Islet precursor cell (in vitro differentiated cells): ENCODE results near the gene DNMT3B.

Experiments
- DNase-seq: peaks from one replicate; pipeline ENCODE4 v3.0.0-alpha.2; 2018

The DNMT3B gene

DNA sequence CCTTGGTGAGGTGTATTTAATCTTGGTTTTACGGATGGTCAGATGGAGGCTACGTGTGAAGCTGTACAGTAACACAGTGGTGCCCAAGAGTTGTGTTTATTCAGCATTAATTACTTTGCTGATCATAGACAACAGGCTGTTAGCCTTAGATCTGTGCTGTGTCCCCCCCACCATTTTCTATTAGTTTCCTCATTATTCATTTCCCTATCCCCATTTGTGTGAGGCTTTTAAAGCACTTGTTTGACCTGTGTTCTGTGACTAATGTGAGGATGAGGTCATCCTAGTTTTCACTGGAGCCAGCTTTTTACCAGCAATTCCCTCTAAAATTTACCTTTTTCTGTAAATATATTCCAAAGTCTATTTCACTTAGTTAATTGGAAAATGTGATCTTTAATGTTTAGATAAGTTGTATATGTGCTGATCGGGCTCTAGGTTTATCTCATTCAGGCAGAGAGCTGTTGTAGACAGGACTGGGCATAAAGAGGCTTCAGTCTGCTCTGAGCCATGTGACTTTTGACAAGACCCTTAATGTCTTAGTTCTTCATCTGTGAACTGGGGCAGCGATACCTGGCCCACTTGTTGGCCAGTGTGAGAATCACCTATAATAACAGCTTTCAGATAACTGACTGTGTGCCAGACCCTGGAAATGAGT is 66.0 kb downstream of the DNMT3B start:
- DNase-seq: no peak

DNA sequence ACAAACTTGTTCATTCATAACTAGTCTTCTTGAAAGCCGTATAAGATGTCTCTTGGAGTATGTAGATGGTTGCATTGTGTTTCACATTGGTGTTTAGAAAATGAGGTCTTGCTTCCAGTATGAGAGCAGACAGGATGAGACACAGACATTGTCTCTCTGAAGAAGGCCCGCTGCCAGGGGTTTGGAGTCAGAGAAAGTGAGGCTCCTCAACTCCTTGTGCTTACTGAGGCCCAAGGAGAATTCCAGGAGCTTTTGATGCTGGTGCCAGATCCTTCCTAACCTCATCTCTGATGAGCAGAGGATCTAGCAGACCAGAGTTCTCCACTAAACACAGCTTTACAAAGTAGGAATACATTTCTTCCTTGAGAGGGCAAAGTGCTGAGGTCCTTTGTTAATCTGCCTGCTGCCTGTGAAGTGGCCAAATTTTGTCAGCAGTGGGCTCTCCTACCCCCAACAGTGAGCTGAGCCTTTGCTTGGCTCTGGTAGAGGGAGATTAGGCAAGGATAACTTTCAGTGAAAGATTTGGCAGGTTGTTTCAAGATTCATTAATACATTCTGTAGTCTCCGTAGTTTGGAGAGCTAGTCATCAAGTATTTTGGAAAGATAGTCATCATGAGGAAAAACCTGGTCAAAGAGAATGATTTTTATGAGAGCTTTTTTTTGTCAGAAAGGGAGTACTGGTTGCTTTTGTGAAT is 67.3 kb downstream of the DNMT3B start:
- DNase-seq: no peak

DNA sequence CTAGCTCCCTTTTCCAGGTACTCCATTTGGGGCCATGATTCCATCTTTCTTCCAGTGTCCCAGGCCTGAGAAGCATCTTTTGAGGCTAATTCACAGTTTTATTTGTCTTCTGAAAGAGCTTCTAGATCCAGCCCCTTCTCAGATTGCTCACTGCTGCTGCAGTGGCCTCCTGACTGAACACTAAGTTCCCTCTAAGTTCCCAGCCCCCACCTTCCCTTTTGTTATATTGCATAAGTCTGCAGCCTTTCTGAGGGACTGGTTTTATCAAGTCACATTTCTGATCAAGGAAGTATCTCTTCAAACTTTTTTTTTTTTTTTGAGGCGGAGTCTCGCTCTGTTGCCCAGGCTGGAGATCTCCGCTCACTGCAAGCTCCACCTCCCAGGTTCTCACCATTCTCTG is 68.3 kb downstream of the DNMT3B start:
- no peak for DNase-seq

DNA sequence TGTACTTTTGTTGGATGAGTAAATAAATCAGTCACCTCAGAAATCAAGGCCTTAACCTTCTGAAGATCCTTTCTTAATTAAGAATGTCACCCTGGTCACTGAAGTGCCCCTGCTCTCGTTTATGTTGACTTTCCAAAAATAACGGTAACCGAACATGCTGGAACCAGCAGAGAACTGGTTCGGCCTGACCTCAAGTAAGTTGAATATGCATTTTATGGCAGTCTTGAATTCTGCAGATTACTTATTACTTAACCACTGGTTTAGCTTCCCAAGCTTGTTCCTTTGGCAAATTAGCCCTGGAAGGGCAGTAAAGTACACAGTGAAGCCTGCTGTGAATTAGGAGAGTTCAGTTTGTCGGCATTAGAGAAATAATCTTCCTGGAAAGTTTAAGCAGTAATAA is 69.8 kb downstream of the DNMT3B start:
- no peak for DNase-seq

DNA sequence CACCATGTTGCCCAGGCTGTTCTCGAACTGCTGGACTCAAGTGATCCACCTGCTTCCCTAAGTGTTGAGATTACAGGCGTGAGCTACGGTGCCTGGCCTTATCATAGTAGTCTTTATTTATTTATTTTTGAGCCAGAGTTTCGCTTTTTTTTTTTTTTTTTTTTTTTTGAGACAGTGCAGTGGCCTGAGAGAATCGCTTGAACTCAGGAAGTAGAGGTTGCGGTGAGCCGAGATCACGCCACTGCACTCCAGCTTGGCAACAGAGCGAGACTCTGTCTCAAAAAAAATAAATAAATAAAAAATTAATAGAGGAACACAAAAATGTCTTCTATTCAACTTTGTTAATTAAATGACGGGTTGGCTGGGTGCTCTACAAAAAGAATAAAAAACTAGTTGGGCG is 70.5 kb downstream of the DNMT3B start:
- DNase-seq: no peak

DNA sequence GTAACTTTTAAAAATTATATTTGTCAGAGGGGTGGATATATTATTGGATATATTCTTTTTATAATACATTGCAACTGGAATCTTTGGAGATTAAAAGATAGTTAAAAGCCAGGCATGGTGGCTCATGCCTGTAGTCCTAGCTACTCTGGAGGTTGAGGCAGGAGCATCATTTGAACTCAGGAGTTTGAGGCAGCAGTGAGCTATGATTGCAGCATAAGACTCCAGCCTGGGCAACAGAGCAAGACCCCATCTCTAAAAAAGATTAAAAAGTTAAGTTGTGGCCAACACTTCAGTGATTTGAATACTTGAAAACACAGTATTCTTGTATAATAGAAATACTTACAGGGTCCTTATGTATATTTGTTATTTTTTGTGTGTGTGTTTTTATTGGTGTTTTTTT is 72.8 kb downstream of the DNMT3B start:
- DNase-seq: no peak

DNA sequence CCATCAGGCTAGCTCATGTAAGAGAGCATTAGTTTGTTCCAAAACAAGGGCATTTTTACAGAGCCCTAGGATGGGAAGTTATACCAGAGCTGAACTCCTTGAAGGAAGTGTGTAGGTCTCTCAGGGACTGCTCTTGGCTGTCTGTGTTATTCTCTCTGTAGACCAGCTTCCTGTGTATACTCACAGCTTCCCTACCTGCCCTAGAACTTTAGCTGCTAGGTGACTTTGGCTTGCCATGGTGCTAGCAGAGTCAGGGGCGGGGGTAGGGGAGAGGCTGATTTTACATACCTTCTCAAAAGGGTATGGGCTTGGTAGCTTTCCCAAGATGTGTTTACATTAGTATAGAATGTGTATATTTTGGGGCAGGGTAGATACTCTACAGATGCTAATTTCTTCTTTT is 75.0 kb downstream of the DNMT3B start:
- no peak for DNase-seq

DNA sequence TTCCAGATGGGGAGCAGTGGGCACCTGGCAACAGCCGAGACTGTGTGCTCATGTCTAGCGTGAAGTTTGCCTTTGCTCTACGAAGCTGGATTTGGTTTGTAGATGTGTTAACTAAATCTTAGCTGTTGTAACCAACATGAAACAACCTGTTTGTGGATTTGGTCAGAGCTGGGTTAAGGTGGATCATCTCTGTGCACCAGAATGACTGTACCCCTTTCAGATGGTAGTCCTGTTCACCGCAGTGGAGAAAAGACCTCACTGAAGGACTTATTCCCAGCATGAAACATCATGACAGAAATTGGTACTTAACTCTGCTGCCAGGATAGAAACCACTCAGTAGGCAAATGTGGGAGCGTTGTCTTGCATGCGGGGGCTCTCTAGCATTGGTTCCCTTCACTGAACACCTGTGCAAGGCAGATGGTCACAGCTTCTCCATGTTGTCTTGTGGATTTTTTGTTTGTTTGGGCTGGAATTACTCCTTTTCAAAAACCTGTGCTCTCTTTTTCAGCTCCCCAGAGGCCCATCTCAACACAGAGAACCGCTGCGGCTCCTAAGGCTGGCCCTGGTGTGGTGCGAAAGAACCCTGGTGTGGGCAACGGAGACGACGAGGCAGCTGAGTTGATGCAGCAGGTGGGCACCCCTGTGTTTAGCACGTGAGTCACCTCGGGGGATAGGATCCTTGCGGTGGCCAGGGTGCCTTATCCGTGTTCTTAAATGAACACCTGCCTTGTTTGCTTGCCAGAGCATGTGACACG is 77.2 kb downstream of the DNMT3B start:
- DNase-seq: no peak

DNA sequence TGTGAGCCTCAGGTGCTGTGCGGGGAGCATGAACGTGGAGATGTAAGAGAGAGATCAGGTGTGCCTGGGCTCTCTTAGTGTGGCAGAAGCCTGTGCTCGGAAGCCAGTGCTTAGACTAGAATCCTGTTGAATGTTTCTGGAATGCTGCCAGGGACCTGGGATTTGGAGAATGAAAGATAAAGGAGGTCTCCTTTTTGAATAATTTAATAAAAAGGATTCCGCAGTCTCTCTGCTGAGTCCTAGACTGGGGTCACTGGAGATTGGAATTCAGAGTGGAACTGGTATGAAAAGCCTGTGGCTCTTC is 77.7 kb downstream of the DNMT3B start:
- no peak for DNase-seq

DNA sequence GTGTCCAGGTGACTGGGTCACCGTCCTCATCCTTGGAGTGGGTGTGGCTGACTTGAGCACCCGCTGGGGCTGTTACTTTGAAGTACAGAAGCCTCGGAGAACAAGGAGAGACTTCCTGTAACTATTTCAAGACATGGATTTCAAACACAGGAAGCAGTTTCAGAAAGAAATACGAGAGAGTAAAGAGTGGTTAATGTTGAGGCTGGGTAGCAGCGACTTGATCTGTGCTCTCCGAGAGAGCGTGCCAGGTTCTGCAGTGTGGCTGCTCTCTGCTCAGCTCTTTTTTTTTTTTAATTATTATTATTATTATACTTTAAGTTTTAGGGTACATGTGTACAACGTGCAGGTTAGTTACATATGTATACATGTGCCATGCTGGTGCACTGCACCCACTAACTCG is 79.0 kb downstream of the DNMT3B start:
- DNase-seq: no peak

DNA sequence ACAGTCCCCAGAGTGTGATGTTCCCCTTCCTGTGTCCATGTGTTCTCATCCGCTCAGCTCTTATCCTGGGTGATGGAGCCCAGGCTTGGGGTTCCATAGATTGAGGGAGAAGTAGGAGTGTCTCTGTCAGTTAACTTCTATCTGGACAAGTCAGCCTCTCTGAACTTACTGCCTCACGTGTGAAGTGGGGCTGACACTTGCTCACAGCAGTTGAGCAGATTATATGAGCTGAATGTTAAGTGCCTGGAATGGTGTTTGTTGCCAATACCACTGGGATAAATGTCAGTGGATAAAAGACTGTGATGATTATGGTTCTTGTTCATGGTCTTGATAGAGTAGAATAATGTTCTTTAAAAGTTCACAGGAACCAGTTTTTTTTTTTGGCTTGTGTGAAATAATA is 79.4 kb downstream of the DNMT3B start:
- no peak for DNase-seq

DNA sequence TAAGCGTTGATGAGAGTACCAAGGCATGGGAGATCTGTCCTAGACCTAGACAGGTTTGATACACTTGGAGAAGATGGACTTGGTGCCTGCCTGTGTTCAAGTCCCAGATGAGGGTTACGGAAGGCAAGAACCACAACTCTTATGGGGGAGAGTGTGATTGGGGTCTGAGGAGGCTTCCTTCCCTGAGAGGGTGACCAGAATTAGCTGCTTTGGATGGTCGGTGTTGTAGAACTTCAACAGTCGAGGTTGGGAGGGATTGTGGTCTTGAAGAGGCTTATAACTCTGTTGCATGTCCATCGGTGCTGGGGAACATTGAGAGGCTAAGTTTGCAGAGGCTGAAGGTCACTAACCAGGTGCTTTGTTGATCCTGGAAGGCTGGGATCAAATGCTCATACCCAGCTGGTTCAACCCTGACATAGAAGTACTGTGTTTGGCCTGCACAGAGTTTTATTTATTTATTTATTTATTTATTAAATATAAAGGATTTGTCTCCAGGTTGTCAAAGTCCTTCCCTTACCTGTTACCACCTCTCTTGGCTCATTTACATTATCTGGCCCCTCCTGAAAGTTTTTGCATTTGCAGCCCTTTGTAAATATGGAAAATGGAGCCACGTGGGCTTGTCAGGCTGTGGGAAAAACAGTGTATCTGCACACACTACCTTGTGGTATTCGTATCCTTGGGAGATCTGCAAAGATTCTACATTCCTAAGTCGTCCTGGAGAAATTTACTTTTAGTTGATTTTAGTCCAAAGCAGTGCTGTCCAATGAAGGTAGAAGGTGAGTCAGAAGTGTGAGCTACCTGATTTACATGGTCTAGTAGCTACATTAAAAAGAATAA is 80.7 kb downstream of the DNMT3B start:
- no peak for DNase-seq

DNA sequence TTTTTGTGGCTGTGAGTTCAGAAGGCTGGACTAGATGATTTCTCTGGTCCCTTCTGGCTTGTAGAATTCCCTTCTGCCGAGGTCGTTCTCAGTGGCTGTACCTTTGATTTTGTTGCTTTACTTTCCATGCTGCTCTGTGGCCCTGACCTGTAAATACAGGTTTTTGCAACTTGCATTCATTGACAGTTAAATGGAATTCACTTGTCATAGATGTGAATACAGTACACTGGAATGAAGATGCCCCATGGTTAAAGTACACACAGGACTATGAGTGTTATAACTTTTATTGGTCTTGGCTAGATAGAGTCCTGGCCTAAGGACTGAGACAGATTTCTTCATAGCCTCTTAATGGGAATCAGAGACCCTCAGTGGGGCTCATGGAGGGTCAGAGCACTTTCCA is 83.6 kb downstream of the DNMT3B start:
- DNase-seq: no peak

DNA sequence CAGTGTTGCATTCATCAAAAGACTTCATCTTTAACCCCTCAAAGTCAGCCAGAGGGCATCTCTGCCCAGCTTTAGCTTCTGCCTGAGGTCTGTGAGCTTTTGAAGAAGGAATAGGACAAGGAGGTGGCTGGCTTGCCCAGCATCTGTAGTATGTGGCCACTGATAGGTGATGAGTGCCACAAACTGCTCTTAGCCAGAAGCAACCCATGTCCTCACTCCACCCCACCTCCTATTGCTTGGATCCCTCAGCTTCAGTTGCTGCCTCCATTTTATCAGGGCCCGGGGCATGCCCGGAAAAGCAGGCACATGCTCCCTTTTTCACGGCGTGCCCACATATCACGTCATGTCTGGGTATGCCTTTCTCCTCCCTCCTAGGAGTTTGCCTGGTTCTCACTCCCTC is 84.7 kb downstream of the DNMT3B start:
- DNase-seq: no peak

DNA sequence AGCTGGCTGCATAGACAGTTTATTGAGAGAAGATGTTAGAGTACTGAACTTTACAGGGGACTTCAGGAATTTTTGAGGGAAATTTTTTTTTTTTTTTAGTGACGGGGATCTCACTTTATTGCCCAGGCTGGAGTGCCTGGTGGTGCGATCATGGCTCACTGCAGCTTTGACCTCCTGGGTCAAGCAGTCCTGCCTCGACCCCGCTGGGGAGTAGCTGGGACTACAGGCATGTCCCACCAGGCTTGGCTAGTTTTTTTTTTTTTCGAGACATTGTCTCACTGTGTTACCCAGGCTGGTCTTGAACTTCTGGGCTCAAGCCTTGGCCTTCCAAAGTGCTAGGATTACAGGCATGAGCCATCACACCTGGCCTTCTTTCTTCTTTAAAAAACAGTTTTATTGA is 85.8 kb downstream of the DNMT3B start:
- no peak for DNase-seq

DNA sequence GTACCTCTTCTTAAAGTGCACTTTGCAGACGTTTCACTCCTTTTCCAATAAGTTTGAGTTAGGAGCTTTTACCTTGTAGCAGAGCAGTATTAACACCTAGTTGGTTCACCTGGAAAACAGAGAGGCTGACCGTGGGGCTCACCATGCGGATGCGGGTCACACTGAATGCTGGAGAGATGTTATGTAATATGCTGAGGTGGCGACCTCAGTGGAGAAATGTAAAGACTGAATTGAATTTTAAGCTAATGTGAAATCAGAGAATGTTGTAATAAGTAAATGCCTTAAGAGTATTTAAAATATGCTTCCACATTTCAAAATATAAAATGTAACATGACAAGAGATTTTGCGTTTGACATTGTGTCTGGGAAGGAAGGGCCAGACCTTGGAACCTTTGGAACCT is 86.7 kb downstream of the DNMT3B start:
- no peak for DNase-seq

DNA sequence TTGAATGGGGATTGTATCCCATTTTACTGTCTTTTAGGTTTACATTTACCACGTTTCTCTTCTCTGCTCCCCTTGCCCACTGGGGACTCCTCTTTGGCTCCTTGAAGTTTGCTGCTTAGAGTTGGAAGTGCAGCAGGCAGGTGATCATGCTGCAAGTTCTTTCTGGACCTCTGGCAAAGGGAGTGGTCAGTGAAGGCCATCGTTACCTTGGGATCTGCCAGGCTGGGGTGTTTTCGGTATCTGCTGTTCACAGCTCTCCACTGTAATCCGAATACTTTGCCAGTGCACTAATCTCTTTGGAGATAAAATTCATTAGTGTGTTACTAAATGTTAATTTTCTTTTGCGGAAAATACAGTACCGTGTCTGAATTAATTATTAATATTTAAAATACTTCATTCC is 87.4 kb downstream of the DNMT3B start:
- no peak for DNase-seq

DNA sequence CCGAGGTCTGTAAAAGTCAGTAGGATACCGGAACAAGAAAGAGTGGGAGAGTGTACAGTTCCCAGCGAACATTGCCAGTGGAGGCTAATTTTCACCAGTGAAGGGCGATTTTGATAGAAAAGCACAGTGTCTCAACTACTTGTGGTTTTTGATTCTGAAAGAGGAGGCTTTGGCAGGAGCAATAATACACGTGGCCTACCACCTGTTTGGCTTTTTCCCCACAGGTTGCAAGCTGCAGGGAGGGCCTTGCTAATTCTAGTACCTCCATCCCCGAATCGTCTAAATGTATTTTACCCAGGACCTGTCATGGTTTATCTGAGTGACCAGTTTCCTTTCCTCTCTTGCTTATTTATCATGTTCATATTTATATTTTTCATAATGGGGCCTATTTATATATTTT is 93.2 kb downstream of the DNMT3B start:
- no peak for DNase-seq

DNA sequence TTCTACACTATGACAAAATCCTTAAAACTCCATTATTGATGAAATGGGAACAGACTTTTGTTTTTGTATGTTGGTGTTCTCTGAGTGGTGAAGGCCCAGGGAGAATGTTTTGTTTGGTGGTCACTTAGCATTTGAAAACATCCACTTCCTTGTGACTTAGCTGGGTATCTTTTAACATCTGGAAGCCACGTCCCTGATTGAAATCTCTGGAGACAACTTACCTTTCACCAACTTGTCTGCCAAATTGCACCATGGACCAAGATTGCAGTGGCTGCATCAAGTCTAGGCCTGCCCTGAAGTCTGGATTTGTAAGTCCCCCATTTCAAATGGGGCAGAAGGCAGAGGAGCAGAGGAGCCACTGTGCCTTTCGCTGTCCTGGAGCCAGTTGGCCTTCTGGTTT is 96.0 kb downstream of the DNMT3B start:
- no peak for DNase-seq
